GM18520 (cell line): Measurements from ENCODE around the gene GMNN.
A peak's percentile ranks its signal among the peaks of the same experiment; 100 is the strongest.
"Not testable (repeated sequence)": the region's sequence is repeated elsewhere in the genome, so short reads cannot be mapped to it uniquely, and the experiment has no call there.

Source experiments
- ATAC-seq: cut with Tn5 transposase; IDR thresholded peaks from one replicate; pipeline ENCODE4 v1.9.1; 2021; ENCODE audit not compliant: unreplicated experiment

Gene GMNN

GRCh38 chr6:24774696-24775519 is at the start of gene GMNN:
TSS of gene GMNN (plus strand) at chr6:24774937. CDS start at chr6:24777247, 2,310 bp downstream.
- peak; percentile 81 for ATAC-seq

DNA sequence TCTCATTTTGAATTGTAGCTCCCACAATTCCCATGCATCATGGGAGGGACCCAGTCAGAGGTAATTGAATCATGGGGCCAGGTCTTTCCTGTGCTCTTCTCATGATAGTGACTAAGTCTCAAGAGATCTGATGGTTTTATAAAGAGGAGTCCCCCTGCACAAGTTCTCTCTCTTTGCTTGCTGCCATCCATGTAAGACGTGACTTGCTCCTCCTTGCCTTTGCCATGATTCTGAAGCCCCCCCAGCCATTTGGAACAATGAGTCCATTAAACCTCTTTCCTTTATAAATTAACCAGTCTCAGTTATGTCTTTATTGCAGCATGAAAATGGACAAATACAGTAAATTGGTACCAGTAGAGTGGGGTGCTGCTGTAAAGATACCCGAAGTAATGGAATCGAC is 44.1 kb upstream of the GMNN start:
- ATAC-seq: not testable (repeated sequence)

- ATAC-seq: not testable (repeated sequence)
Observed at GRCh38 chr6:24731456-24732134, 43.1 kb upstream of the GMNN start.

- ATAC-seq: no peak
Observed at GRCh38 chr6:24734166-24734565, 40.6 kb upstream of the GMNN start.

DNA sequence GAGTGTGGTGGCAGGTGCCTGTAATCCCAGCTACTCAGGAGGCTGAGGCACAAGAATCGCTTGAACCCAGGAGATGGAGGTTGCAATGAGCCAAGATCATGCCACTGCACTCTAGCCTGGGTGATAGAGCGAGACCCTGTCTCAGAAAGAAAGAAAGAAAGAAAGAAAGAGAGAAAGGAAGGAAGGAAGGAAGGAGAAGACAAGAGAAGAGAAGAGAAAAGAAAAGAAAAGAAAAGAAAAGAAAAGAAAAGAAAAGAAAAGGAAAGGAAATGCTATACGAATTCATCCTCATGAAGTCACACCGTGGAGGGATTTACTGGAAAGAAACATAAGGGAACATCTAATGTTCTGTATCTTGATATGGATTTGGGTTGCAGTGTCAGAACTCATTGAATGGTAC is 40.0 kb upstream of the GMNN start:
- ATAC-seq: not testable (repeated sequence)

DNA sequence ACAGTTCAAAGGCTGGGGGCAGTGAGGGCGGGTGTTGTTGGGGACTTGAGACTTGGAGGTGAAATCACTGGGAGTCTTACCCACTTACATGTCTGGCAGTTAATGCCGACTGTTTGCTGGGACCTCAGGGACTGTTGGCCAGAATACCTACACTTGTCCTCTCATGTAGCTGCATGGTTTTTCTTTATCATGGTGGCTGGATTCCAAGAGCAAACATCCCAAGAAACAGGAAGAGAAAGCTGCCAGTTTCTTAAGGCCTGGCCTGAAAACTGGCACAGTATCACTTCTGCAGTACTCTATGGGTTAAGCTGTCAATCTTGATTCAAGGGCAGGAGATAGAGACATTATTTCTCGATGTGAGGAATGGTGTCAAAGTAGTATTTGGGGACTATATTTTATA is 36.0 kb upstream of the GMNN start:
- ATAC-seq: no peak

- ATAC-seq: no peak
Observed at GRCh38 chr6:24740861-24741260, 33.9 kb upstream of the GMNN start.

GRCh38 chr6:24742216-24742738 is 32.5 kb upstream of the GMNN start:
- no peak for ATAC-seq

GRCh38 chr6:24743265-24743943 is 31.3 kb upstream of the GMNN start:
- ATAC-seq: peak; percentile 77

- no peak for ATAC-seq
Observed at GRCh38 chr6:24743944-24744335, 30.8 kb upstream of the GMNN start.

DNA sequence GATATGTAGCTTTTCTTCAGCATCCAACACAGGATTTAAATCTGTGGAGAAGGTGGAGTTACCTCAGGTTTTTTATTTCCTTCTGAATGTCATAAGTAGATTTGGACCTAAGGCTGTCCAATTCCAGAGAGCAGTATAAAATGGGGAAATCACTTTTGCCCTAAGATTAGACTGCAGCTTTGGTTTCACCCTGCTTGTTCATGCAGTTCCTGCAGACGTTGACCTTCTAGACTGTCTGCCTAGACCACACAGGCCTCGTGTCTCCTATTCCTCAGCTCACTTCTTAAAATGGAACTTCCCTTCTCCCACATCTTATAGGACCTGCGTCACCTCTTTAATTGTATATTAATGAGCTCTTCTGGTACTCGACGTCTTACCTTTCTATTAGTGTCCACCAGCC is 29.8 kb upstream of the GMNN start:
- ATAC-seq: no peak

DNA sequence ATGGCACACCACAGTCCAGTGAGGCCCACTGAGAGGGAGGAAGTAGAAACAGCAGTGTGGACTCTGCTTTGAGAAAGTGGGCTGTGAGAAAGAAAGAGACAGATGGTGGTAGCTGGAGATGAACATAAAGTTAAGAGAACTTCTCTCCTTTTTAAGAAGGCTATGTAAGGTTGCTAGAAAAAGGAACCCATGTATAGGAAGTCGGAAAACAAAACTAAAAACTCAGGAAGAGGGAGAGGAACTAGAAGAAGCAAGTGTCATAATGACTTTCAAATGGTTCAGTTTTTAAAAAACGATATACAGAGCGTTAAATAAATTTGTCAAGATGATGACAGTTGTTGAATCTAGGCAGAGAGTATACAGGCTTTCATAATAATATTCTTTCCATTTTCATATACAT is 25.4 kb upstream of the GMNN start:
- ATAC-seq: no peak

DNA sequence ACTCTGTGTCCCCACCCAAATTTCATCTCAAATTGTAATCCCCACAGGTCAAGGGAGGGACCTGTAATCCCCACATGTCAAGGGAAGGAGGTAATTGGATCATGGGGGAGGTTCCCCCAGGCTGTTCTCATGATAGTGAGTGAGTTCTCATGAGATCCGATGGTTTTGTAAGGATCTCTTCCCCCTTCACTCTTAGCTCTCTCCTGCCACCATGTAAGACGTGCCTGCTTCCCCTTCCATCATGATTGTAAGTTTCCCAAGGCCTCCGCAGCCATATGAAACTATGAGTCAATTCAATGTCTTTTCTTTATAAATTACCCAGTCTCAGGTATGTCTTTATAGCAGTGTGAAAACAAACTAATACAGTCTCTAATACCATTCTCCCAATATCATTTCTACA is 23.9 kb upstream of the GMNN start:
- ATAC-seq: not testable (repeated sequence)

GRCh38 chr6:24752503-24752902 is 22.2 kb upstream of the GMNN start:
- no peak for ATAC-seq

DNA sequence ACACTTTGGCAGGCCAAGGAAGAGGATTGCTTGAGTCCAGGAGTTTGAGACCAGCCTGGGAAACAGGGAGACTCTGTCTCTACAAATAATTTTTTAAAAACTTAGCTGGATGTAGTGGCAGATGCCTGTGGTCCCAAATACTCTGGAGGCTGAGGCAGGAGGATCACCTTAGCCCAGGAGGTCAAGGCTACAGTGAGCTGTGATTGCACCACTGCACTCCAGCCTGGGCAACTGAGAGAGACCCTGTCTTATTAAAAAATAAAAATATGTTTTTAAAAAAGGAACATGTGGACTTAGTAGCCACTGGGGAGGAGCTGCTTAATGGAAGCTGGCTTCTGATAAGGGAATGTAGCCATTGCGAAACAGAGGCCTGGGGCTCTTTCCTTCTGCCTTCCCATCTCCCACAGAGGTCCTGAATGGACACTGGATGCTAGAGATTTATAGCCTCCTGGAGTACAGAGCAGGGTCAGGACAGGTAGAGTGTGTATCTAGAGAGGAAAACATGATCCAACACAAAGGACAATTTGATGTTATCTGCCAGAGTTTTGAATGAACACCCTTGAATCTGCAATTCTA is 21.7 kb upstream of the GMNN start:
- no peak for ATAC-seq

DNA sequence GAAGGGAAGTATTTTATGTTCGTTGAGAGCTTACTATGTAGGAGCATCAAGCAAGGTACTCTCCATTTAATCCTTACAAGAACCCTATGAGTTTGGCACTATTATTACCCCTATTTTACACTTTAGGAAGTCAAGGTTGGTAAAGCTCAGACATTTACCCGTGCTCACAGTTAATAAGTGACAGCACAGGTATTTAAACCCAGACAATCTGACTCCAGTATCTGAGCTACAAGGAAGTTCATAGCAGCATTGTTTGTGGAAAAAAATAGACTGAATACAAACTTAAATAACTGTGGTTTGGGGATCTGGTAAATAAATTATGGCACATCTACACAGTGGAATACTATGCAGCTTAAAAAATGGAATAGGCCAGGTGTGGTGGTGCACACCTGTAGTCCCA is 21.2 kb upstream of the GMNN start:
- ATAC-seq: no peak

DNA sequence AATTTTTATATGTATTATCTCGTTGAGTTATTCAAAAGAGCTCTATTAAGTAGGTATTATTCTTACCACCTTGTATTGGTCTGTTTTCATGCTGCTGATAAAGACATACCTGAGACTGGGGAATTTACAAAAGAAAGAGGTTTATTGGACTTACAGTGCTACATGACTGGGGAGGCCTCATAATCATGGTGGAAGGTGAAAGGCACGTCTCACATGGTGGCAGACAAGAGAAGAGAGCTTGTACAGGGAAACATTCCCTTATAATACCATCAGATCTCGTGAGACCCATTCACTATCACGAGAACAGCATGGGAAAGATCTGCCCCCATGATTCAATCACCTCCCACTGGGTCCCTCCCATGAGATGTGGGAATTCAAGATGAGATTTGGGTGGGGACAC is 20.4 kb upstream of the GMNN start:
- not testable (repeated sequence) for ATAC-seq

GRCh38 chr6:24755279-24755678 is 19.5 kb upstream of the GMNN start:
- no peak for ATAC-seq

DNA sequence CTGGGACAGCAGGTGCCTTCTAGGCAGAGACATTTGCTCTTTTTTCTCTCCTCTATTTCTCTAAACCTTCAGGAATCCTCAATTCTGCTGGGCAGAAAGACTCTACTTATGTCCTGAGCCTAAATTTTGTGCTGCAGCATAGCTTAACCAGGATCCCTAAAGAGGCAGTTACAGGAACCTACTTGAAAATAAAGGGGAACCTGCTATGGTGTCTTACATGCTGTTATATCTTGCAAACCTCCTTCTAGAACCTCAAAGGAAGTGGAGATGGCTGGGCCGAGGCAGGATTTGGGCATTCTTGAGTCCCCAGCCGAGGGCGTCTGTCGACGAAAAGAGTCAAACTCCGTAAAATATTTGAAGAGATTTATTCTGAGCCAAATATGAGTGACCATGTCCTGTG is 17.1 kb upstream of the GMNN start:
- ATAC-seq: no peak

DNA sequence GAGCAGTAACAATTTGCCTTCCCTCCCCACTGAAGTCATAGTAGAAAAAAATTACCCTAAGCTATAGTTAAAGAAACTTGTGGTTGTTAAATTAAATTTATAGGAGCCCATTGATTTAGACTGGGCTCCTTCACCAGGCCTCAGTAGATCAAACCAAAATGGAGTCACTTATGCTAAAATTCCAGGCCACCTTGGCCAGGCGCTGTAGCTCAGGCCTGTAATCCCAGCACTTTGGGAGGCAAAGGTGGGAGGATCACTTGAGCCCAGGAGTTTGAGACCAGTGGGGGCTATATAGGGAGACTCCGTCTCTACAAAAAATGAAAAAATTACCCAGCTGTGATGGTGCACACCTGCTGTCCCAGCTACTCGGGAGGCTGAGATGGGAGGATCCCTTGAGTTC is 15.0 kb upstream of the GMNN start:
- no peak for ATAC-seq

DNA sequence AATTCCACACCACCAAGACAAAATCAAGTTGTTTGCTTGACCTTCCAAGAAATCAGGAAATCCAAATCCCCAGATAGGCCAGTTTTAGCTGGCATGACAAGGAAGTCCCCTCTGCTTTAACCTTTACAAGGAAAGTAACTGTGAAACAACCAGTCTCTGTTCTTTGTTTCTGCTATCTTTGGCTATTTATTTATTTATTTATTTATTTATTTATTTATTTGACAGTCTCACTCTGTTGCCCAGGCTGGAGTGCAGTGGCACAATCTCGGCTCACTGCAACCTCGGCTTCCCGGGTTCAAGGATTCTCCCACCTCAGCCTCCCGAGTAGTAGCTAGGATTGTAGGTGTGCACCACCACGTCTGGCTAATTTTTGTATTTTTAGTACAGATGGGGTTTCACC is 14.5 kb upstream of the GMNN start:
- ATAC-seq: no peak
